Measurements from ENCODE around the gene RPL36. TPM values are rescaled to one million over a fixed set of nuclear protein-coding genes. Genes with fewer than 3 reads are reported as not detected.

Gene RPL36
- polyA plus RNA-seq, 2 donors: 1,315 to 1,592 TPM

GRCh38 chr19:5693195-5694166, 3.4 kb downstream of the RPL36 start:
- Histone ChIP-seq H3K9me3 (ENCODE audit: control insufficient read depth in 2 of 2, insufficient read depth in 1 of 2, low read depth in 1 of 2, low read length in 1 of 2) (no peaks in the 10 kb centered on the region), H3K27ac (ENCODE audit: low read depth in 2 of 2, low read length in 1 of 2) (no peak overlapping the region), H3K27me3 (ENCODE audit: control insufficient read depth in 1 of 2, insufficient read depth in 2 of 2, low read length in 2 of 2) (no peaks in the 10 kb centered on the region), H3K36me3 (ENCODE audit: control insufficient read depth in 2 of 2, insufficient read depth in 2 of 2, low read length in 1 of 2) (peaks cover 19 to 61% of the 10 kb centered on the region in 2 donors), H3K4me3 (ENCODE audit: low read depth in 1 of 2, low read length in 2 of 2) (no peak overlapping the region), H3K4me1 (ENCODE audit: control insufficient read depth in 2 of 2, insufficient read depth in 2 of 2, low read length in 1 of 2) (peaks cover 0 to 12% of the 10 kb centered on the region in 2 donors)
- 76 to 78% methylated on average over 38 to 39 of the region's 39 CpGs for WGBS, 2 donors

- WGBS, 2 donors: 90 to 91% methylated on average over 40 to 45 of the region's 45 CpGs
- Histone ChIP-seq H3K4me3 (ENCODE audit: low read depth in 1 of 2, low read length in 2 of 2) (no peak overlapping the region), H3K27me3 (ENCODE audit: control insufficient read depth in 1 of 2, insufficient read depth in 2 of 2, low read length in 2 of 2) (no peaks in the 10 kb centered on the region), H3K9me3 (ENCODE audit: control insufficient read depth in 2 of 2, insufficient read depth in 1 of 2, low read depth in 1 of 2, low read length in 1 of 2) (no peaks in the 10 kb centered on the region), H3K4me1 (ENCODE audit: control insufficient read depth in 2 of 2, insufficient read depth in 2 of 2, low read length in 1 of 2) (peaks cover 0 to 12% of the 10 kb centered on the region in 2 donors), H3K36me3 (ENCODE audit: control insufficient read depth in 2 of 2, insufficient read depth in 2 of 2, low read length in 1 of 2) (peaks cover 25 to 69% of the 10 kb centered on the region in 2 donors), H3K27ac (ENCODE audit: low read depth in 2 of 2, low read length in 1 of 2) (no peak overlapping the region)
Measured at GRCh38 chr19:5694167-5694955, 4.3 kb downstream of the RPL36 start.

GRCh38 chr19:5694956-5695648, 5.0 kb downstream of the RPL36 start:
- H3K36me3 ChIP-seq (ENCODE audit: control insufficient read depth in 2 of 2, insufficient read depth in 2 of 2, low read length in 1 of 2): peaks cover 25 to 69% of the 10 kb centered on the region in 2 donors
- H3K27me3 ChIP-seq (ENCODE audit: control insufficient read depth in 1 of 2, insufficient read depth in 2 of 2, low read length in 2 of 2): no peaks in the 10 kb centered on the region
- no peak overlapping the region for H3K27ac ChIP-seq (ENCODE audit: low read depth in 2 of 2, low read length in 1 of 2)
- H3K9me3 ChIP-seq (ENCODE audit: control insufficient read depth in 2 of 2, insufficient read depth in 1 of 2, low read depth in 1 of 2, low read length in 1 of 2): no peaks in the 10 kb centered on the region
- H3K4me1 ChIP-seq (ENCODE audit: control insufficient read depth in 2 of 2, insufficient read depth in 2 of 2, low read length in 1 of 2): peaks cover 0 to 12% of the 10 kb centered on the region in 2 donors
- no peak overlapping the region for H3K4me3 ChIP-seq (ENCODE audit: low read depth in 1 of 2, low read length in 2 of 2)
- 83 to 87% methylated on average over 8 of the region's 8 CpGs for WGBS, 2 donors

- no peak overlapping the region for H3K27ac ChIP-seq (ENCODE audit: low read depth in 2 of 2, low read length in 1 of 2)
- no peaks in the 10 kb centered on the region for H3K9me3 ChIP-seq (ENCODE audit: control insufficient read depth in 2 of 2, insufficient read depth in 1 of 2, low read depth in 1 of 2, low read length in 1 of 2)
- H3K27me3 ChIP-seq (ENCODE audit: control insufficient read depth in 1 of 2, insufficient read depth in 2 of 2, low read length in 2 of 2): no peaks in the 10 kb centered on the region
- 83 to 86% methylated on average over 28 of the region's 28 CpGs for WGBS, 2 donors
- H3K4me3 ChIP-seq (ENCODE audit: low read depth in 1 of 2, low read length in 2 of 2): no peak overlapping the region
- peaks cover 0 to 8% of the 10 kb centered on the region in 2 donors for H3K4me1 ChIP-seq (ENCODE audit: control insufficient read depth in 2 of 2, insufficient read depth in 2 of 2, low read length in 1 of 2)
- peaks cover 25 to 75% of the 10 kb centered on the region in 2 donors for H3K36me3 ChIP-seq (ENCODE audit: control insufficient read depth in 2 of 2, insufficient read depth in 2 of 2, low read length in 1 of 2)
Measured at GRCh38 chr19:5695649-5696195, 5.6 kb downstream of the RPL36 start.

- Histone ChIP-seq H3K27ac (ENCODE audit: low read depth in 2 of 2, low read length in 1 of 2) (no peak overlapping the region), H3K4me1 (ENCODE audit: control insufficient read depth in 2 of 2, insufficient read depth in 2 of 2, low read length in 1 of 2) (peaks cover 0 to 8% of the 10 kb centered on the region in 2 donors), H3K36me3 (ENCODE audit: control insufficient read depth in 2 of 2, insufficient read depth in 2 of 2, low read length in 1 of 2) (peaks cover 25 to 77% of the 10 kb centered on the region in 2 donors), H3K4me3 (ENCODE audit: low read depth in 1 of 2, low read length in 2 of 2) (no peak overlapping the region), H3K27me3 (ENCODE audit: control insufficient read depth in 1 of 2, insufficient read depth in 2 of 2, low read length in 2 of 2) (no peaks in the 10 kb centered on the region), H3K9me3 (ENCODE audit: control insufficient read depth in 2 of 2, insufficient read depth in 1 of 2, low read depth in 1 of 2, low read length in 1 of 2) (no peaks in the 10 kb centered on the region)
- 78 to 82% methylated on average over 41 to 42 of the region's 42 CpGs for WGBS, 2 donors
Measured at GRCh38 chr19:5696196-5697021, 6.3 kb downstream of the RPL36 start.

- no peaks in the 10 kb centered on the region for H3K27me3 ChIP-seq (ENCODE audit: control insufficient read depth in 1 of 2, insufficient read depth in 2 of 2, low read length in 2 of 2)
- no peaks in the 10 kb centered on the region for H3K9me3 ChIP-seq (ENCODE audit: control insufficient read depth in 2 of 2, insufficient read depth in 1 of 2, low read depth in 1 of 2, low read length in 1 of 2)
- H3K4me3 ChIP-seq (ENCODE audit: low read depth in 1 of 2, low read length in 2 of 2): no peak overlapping the region
- 74 to 79% methylated on average over 22 to 25 of the region's 25 CpGs for WGBS, 2 donors
- peaks cover 25 to 68% of the 10 kb centered on the region in 2 donors for H3K36me3 ChIP-seq (ENCODE audit: control insufficient read depth in 2 of 2, insufficient read depth in 2 of 2, low read length in 1 of 2)
- H3K27ac ChIP-seq (ENCODE audit: low read depth in 2 of 2, low read length in 1 of 2): no peak overlapping the region
- peaks cover 0 to 3% of the 10 kb centered on the region in 2 donors for H3K4me1 ChIP-seq (ENCODE audit: control insufficient read depth in 2 of 2, insufficient read depth in 2 of 2, low read length in 1 of 2)
Measured at GRCh38 chr19:5697022-5697889, 7.2 kb downstream of the RPL36 start.

GRCh38 chr19:5697890-5698634, 8.0 kb downstream of the RPL36 start:
- no peak overlapping the region for H3K27ac ChIP-seq (ENCODE audit: low read depth in 2 of 2, low read length in 1 of 2)
- no peaks in the 10 kb centered on the region for H3K27me3 ChIP-seq (ENCODE audit: control insufficient read depth in 1 of 2, insufficient read depth in 2 of 2, low read length in 2 of 2)
- peaks cover 21 to 61% of the 10 kb centered on the region in 2 donors for H3K36me3 ChIP-seq (ENCODE audit: control insufficient read depth in 2 of 2, insufficient read depth in 2 of 2, low read length in 1 of 2)
- H3K4me3 ChIP-seq (ENCODE audit: low read depth in 1 of 2, low read length in 2 of 2): no peak overlapping the region
- 81 to 82% methylated on average over 29 to 30 of the region's 30 CpGs for WGBS, 2 donors
- peaks cover 0 to 3% of the 10 kb centered on the region in 2 donors for H3K4me1 ChIP-seq (ENCODE audit: control insufficient read depth in 2 of 2, insufficient read depth in 2 of 2, low read length in 1 of 2)
- no peaks in the 10 kb centered on the region for H3K9me3 ChIP-seq (ENCODE audit: control insufficient read depth in 2 of 2, insufficient read depth in 1 of 2, low read depth in 1 of 2, low read length in 1 of 2)
